Measurements from ENCODE around the gene GFOD1.

Gene GFOD1

GRCh38 chr6:13319891-13320564, 167.4 kb downstream of the GFOD1 start:
- peaks cover 48% of the 10 kb centered on the region for H3K36me3 Mint-ChIP-seq (ENCODE audit: low read depth)
- H3K27me3 Mint-ChIP-seq (ENCODE audit: low read depth) = no peaks in the 10 kb centered on the region
- no peaks in the 10 kb centered on the region for H3K4me1 Mint-ChIP-seq (ENCODE audit: low read depth)
- H3K9me3 Mint-ChIP-seq = no peaks in the 10 kb centered on the region
- H3K27ac Mint-ChIP-seq = no peak overlapping the region
- H3K4me3 Mint-ChIP-seq = no peak overlapping the region

- no peaks in the 10 kb centered on the region for H3K9me3 Mint-ChIP-seq
- H3K36me3 Mint-ChIP-seq (ENCODE audit: low read depth) = peaks cover 46% of the 10 kb centered on the region
- H3K27ac Mint-ChIP-seq = no peak overlapping the region
- no peaks in the 10 kb centered on the region for H3K27me3 Mint-ChIP-seq (ENCODE audit: low read depth)
- no peaks in the 10 kb centered on the region for H3K4me1 Mint-ChIP-seq (ENCODE audit: low read depth)
- H3K4me3 Mint-ChIP-seq = no peak overlapping the region
Observed at GRCh38 chr6:13318821-13319220, 168.6 kb downstream of the GFOD1 start.

GRCh38 chr6:13315896-13316295, 171.5 kb downstream of the GFOD1 start:
- no peaks in the 10 kb centered on the region for H3K4me1 Mint-ChIP-seq (ENCODE audit: low read depth)
- H3K27me3 Mint-ChIP-seq (ENCODE audit: low read depth) = no peaks in the 10 kb centered on the region
- H3K4me3 Mint-ChIP-seq = no peak overlapping the region
- H3K9me3 Mint-ChIP-seq = no peaks in the 10 kb centered on the region
- H3K27ac Mint-ChIP-seq = no peak overlapping the region
- peaks cover 43% of the 10 kb centered on the region for H3K36me3 Mint-ChIP-seq (ENCODE audit: low read depth)

GRCh38 chr6:13314806-13315205, 172.6 kb downstream of the GFOD1 start:
- Mint-ChIP-seq H3K4me3 (no peak overlapping the region), H3K27me3 (ENCODE audit: low read depth) (no peaks in the 10 kb centered on the region), H3K27ac (no peak overlapping the region), H3K4me1 (ENCODE audit: low read depth) (no peaks in the 10 kb centered on the region), H3K36me3 (ENCODE audit: low read depth) (peaks cover 38% of the 10 kb centered on the region), H3K9me3 (no peaks in the 10 kb centered on the region)

GRCh38 chr6:13311155-13311554, 176.2 kb downstream of the GFOD1 start:
- peaks cover 4% of the 10 kb centered on the region for H3K4me1 Mint-ChIP-seq (ENCODE audit: low read depth)
- H3K27me3 Mint-ChIP-seq (ENCODE audit: low read depth) = no peaks in the 10 kb centered on the region
- H3K36me3 Mint-ChIP-seq (ENCODE audit: low read depth) = peaks cover 49% of the 10 kb centered on the region
- no peaks in the 10 kb centered on the region for H3K9me3 Mint-ChIP-seq
- H3K4me3 Mint-ChIP-seq = no peak overlapping the region
- H3K27ac Mint-ChIP-seq = no peak overlapping the region

GRCh38 chr6:13308332-13308731, 179.1 kb downstream of the GFOD1 start:
- H3K36me3 Mint-ChIP-seq (ENCODE audit: low read depth) = peaks cover 46% of the 10 kb centered on the region
- peaks cover 13% of the 10 kb centered on the region for H3K4me1 Mint-ChIP-seq (ENCODE audit: low read depth)
- no peaks in the 10 kb centered on the region for H3K27me3 Mint-ChIP-seq (ENCODE audit: low read depth)
- no peak overlapping the region for H3K4me3 Mint-ChIP-seq
- no peak overlapping the region for H3K27ac Mint-ChIP-seq
- no peaks in the 10 kb centered on the region for H3K9me3 Mint-ChIP-seq
